Measurements from ENCODE around the gene PTPN18.

The PTPN18 gene

GRCh38 chr2:130380096-130380934, 24.5 kb downstream of the PTPN18 start:
- peaks cover 43% of the 10 kb centered on the region for H3K36me3 ChIP-seq
- no peak overlapping the region for H3K27ac ChIP-seq
- TF ChIP-seq, protein P1, sequence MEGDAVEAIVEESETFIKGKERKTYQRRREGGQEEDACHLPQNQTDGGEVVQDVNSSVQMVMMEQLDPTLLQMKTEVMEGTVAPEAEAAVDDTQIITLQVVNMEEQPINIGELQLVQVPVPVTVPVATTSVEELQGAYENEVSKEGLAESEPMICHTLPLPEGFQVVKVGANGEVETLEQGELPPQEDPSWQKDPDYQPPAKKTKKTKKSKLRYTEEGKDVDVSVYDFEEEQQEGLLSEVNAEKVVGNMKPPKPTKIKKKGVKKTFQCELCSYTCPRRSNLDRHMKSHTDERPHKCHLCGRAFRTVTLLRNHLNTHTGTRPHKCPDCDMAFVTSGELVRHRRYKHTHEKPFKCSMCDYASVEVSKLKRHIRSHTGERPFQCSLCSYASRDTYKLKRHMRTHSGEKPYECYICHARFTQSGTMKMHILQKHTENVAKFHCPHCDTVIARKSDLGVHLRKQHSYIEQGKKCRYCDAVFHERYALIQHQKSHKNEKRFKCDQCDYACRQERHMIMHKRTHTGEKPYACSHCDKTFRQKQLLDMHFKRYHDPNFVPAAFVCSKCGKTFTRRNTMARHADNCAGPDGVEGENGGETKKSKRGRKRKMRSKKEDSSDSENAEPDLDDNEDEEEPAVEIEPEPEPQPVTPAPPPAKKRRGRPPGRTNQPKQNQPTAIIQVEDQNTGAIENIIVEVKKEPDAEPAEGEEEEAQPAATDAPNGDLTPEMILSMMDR (IDR thresholded peaks at IDR 0.05): no peak
- no peaks in the 10 kb centered on the region for H3K9me3 ChIP-seq
- no peaks in the 10 kb centered on the region for H3K27me3 ChIP-seq
- H3K4me1 ChIP-seq (ENCODE audit: control insufficient read depth in 1 of 2, insufficient read depth in 1 of 2, low read depth in 1 of 2, low read length in 1 of 2): peaks cover 0 to 7% of the 10 kb centered on the region in 2 experiments
- H3K4me3 ChIP-seq (ENCODE audit: low read depth in 1 of 2, low read length in 1 of 2): no peak overlapping the region

GRCh38 chr2:130381145-130381544, 25.3 kb downstream of the PTPN18 start:
- H3K4me1 ChIP-seq (ENCODE audit: control insufficient read depth in 1 of 2, insufficient read depth in 1 of 2, low read depth in 1 of 2, low read length in 1 of 2): peaks cover 0 to 7% of the 10 kb centered on the region in 2 experiments
- H3K4me3 ChIP-seq (ENCODE audit: low read depth in 1 of 2, low read length in 1 of 2): no peak overlapping the region
- no peak overlapping the region for H3K27ac ChIP-seq
- no peaks in the 10 kb centered on the region for H3K27me3 ChIP-seq
- H3K9me3 ChIP-seq: no peaks in the 10 kb centered on the region
- peaks cover 34% of the 10 kb centered on the region for H3K36me3 ChIP-seq
- TF ChIP-seq, protein P1 (IDR thresholded peaks at IDR 0.05): no peak

DNA sequence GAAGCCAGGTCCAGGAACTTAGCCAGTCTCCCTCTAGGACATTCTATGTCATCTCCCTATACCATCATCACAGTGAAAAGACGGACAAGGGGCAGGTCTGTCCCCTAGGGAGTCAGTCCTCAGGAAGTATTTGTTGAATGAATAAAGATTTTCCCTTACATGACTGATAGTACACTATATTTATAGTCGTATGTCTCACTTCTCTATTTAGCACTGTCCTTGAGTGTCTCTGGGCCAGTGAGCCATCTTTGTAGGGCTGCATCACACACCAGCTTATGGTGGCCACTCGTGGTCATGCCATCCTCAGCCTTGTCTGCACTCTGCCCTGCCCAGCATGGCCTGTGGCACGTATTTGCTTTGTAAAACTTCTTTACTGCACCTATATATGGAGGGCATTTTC, 25.8 kb downstream of the PTPN18 start:
- Histone ChIP-seq H3K4me1 (ENCODE audit: control insufficient read depth in 1 of 2, insufficient read depth in 1 of 2, low read depth in 1 of 2, low read length in 1 of 2) (peaks cover 0 to 7% of the 10 kb centered on the region in 2 experiments), H3K36me3 (peaks cover 35% of the 10 kb centered on the region), H3K4me3 (ENCODE audit: low read depth in 1 of 2, low read length in 1 of 2) (no peak overlapping the region), H3K27me3 (no peaks in the 10 kb centered on the region), H3K27ac (no peak overlapping the region), H3K9me3 (no peaks in the 10 kb centered on the region)
- TF ChIP-seq, protein P1 (IDR thresholded peaks at IDR 0.05): no peak

GRCh38 chr2:130382313-130382917, 26.6 kb downstream of the PTPN18 start:
- no peak overlapping the region for H3K4me3 ChIP-seq (ENCODE audit: low read depth in 1 of 2, low read length in 1 of 2)
- no peaks in the 10 kb centered on the region for H3K27me3 ChIP-seq
- no peaks in the 10 kb centered on the region for H3K9me3 ChIP-seq
- TF ChIP-seq, protein P1 (IDR thresholded peaks at IDR 0.05): no peak
- no peak overlapping the region for H3K27ac ChIP-seq
- peaks cover 33% of the 10 kb centered on the region for H3K36me3 ChIP-seq
- H3K4me1 ChIP-seq (ENCODE audit: control insufficient read depth in 1 of 2, insufficient read depth in 1 of 2, low read depth in 1 of 2, low read length in 1 of 2): no peaks in the 10 kb centered on the region

- TF ChIP-seq, protein P1 (IDR thresholded peaks at IDR 0.05): no peak
- peaks cover 24% of the 10 kb centered on the region for H3K36me3 ChIP-seq
- H3K27me3 ChIP-seq: no peaks in the 10 kb centered on the region
- peaks cover 6 to 7% of the 10 kb centered on the region in 2 experiments for H3K4me1 ChIP-seq (ENCODE audit: control insufficient read depth in 1 of 2, insufficient read depth in 1 of 2, low read depth in 1 of 2, low read length in 1 of 2)
- H3K9me3 ChIP-seq: no peaks in the 10 kb centered on the region
- H3K27ac ChIP-seq: no peak overlapping the region
- H3K4me3 ChIP-seq (ENCODE audit: low read depth in 1 of 2, low read length in 1 of 2): no peak overlapping the region
Measured at GRCh38 chr2:130385709-130386108, 29.9 kb downstream of the PTPN18 start.

All from neutrophil (primary cell).